ENCODE data around the gene RSRC1.
A peak's percentile ranks its signal among the peaks of the same experiment; 100 is the strongest.
"Not testable (repeated sequence)": the region's sequence is repeated elsewhere in the genome, so short reads cannot be mapped to it uniquely, and the experiment has no call there.

Gene RSRC1

DNA sequence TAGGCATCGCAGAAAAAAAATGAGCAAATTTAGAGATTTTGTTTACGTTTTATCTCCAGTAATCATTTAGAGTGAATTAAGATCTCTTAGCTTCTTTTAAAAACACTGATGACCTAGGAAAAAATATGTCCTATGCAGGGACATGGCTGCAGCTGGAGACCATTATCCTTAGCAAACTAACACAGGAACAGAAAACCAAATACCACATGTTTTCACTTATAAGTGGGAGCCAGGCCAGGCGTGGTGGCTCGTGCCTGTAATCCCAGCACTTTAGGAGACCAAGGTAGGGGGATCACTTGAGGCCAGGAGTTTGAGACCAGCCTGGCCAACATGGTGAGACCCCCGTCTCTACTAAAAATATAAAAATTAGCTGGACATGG, 298.6 kb downstream of the RSRC1 start:
- not testable (repeated sequence) for DNase-seq

DNA sequence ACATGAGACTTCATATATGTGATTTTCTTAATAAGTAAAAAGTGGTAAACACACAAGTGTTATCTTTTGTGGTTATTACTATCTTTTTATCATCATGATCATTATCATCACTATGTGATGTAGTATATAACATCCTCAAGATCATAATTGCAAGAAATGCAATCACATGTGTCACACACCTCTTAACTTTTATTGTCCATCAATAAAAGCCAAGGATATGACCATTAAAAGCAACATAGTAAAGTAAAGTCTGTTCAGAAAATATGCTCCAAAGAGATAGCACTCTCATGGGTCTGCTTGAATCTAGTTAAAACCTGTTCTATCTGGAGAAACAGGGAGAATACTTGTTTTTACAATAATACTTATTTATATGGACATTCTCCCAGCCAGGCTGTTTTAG, 308.1 kb downstream of the RSRC1 start:
- DNase-seq, result no peak

DNA sequence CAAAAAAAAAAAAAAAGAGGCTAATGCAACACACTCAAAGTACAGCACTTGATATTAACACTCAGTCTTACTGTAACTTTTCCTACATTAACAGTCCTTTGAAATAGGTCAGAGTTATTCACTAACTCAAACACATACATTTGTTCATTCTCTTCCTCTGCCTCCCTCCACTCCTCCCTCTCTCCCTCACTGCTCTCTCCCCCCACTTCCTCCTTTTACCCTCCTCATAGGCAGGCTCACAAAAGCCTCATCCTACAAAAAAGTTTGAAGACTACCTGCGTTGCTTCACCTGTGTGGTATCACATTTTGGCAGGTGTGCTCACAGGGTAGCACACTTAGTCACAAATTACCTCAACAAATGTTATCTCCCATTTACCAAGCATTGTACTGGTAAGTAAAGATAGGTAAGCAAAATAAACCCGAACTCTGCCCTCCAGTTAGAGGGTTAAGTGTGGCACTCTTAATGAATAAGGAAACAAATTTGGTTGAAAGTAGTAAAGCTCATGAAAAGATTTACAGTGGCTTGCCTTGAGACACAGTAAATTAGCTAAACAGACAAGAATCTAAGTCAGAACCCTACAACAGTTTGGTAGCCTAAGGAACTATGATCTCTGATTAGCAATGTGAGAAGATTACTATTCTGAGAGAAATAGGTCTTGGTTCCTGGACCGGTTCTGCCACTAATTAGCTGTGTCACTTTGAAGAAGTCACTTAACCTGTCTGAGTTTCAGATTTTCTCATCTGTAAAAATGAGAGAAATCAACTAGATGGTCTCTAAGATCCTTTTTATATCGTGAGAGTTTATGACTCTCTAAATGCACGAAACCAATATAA, 310.1 kb downstream of the RSRC1 start:
- DNase-seq, result no peak

DNA sequence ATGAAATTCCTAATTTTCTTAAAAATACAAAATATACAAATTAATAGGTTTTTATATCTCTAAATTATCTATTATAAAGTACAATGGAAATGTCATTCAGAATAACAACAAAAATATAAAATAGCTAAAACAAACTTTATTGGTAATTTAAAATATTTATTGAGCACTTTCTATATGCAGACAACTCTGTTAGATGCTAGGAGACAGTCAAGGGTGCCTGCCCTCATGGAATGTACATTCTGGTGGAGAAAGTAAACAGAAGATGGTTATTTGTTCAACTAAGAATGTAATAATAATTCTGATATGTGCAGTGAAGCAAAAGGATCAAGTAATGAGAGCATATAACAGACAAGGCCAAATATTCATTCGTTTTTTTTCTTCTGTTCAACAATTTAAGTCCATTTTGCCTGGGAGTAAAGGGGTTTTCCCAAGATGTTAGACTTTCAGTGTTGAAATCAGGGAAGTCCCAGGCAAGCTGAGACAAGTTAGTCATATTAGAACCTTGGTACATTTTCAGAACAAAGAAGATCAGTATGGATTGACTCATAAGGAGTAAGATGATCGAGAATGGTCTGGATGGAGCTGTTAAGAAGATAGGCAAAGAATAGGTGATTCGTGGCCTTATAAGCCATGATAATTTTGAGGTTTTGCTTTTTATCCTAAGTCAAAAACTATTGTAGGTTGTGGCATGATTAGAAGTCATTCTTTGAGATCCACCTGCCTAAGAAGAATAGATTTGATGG, 310.9 kb downstream of the RSRC1 start:
- no peak for DNase-seq

DNA sequence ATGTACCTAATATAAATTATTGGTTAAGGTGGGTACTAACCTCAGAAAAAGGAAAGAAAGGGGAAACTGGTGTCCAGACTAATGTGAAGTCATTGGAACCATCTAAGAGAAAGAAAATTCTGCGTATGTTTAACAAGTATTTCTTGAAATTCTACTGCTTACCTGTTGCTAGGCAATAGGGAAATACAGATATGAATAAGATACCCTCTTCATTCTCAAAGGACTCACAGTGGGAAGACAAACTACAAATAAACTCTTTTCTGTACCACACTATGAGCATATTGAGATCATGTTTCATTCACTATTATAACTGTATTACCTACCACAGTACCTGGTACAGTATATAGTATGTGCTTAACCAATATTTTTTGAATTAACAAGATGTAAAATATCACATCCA, 320.6 kb downstream of the RSRC1 start:
- no peak for DNase-seq

DNA sequence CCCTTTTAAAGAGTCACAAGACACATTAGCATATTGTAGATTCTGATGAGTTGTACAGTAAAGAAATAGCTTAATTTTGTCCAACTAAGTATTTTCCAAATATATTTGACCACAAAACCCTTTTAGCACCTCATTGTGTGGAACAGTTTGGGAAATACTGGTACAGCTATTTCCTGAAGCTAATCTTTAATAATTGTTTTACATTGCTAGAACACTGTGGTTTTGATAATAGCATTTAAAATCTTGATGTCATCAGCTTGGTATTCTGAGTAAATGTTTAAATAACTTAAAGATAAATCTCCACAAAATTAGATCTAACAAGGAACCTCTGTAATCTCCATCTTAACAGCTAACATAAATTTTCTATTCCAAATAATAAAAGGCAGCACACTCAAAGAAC, 321.1 kb downstream of the RSRC1 start:
- DNase-seq, result no peak

DNA sequence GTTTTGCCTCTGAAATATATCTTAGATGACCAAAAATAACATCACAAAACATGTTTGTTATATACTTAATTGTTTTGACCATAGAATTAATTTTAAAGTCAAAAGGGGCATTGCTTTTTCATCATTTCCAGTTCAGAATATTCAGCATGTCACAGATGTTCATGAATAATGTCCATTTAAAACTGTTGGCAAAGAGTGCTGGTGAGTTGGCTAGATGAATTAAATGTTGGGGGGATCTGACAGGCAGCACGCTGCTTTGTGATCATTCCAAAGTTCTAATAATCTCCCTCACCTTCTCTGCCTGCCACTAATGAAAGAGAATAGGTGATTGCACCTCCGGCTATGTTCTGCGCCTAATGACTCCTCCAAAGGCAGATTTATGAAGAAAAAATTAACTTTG, 321.9 kb downstream of the RSRC1 start:
- no peak for DNase-seq

DNA sequence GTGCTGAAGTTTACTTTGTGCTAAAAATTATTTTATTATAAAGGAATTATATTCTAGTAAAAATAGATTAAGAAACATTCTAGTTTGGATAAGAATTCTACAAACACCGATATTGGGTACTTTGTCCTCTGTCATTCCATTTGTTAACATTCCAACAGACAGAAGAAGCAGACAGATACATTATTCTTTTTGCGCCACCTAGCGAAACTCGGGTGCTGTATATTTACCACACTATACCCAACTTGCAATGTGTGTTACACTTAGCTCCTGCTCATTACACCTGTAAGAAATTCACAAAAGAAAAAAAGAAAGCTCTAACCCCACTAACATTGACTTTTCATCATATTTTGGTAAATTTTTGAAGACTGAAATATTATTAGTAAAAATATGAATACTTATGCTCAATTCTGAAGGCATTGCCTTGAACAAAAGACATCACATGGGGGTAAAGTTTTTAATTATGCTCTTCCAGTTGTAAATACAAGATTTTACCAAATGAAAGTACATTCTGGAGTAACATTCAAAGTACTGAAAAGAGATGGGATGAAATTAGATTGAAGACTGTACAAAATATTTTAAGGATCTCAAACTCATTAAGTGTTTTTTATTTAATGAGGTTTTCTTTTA, 324.6 kb downstream of the RSRC1 start:
- peak; percentile 44 for DNase-seq

DNA sequence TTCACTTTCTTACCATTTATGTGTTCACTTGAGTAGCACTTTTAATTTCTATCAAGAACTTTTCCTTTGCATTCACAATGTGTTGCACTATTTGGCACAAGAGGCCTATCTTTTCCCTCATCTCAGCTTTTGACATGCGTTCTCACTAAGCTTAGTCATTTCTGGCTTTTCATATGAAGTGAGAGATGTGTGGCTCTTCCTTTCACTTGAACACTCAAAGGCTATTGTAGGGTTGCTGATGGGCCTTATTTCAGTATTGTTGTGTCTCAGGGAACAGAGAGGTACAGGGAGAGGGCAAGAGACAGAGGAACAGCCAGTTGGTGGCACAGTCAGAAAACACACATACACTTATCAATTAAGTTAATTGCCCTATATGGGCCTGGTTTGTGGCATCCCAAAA, 333.7 kb downstream of the RSRC1 start:
- DNase-seq, result no peak

DNA sequence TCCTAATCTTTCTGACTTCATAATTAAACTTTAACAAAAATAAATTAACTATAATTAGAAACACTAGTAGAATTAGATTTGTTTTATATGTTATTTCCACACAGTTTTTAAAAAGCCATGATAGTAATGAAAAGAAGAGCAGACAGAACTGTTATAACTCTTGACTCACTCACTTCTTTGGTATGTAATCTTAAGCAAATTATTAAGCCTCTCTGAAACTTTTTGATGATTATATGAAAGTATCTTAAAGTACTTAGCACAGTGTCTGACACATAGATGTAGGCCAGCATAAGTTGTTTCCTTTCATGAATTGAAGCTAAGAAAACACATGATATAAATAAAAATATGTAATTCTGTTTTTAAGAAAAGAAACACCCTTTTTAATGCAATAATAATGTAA, 337.5 kb downstream of the RSRC1 start:
- DNase-seq, result no peak

DNA sequence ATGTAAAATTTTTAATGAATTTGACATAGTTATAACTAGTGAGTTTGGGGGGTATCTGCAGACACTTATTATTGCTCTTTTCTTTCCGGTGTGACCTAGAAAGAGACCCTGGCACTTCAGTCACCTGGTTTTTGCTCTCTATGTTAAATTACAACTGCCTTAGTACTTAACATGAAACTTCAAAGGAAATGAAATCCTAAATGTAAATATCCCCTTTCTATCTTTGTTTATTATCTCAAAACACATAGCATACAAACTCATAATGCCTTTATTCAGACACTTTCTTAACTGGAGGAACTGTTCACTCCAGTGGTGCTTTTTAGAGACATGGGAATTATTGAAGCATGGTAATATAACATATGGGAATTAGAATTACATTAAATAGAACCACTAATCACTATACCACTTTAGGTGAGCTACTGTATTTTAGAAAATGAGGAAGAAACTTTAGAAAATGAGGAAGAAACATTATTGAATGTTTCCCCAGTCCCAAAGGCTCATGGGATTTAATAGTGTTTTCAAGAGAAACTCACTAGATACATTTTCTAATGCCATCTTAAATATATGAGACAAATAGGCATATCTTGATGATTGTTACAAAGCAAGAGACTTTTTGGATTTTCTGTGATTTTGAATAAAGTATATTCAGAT, 341.6 kb downstream of the RSRC1 start:
- DNase-seq, result no peak

DNA sequence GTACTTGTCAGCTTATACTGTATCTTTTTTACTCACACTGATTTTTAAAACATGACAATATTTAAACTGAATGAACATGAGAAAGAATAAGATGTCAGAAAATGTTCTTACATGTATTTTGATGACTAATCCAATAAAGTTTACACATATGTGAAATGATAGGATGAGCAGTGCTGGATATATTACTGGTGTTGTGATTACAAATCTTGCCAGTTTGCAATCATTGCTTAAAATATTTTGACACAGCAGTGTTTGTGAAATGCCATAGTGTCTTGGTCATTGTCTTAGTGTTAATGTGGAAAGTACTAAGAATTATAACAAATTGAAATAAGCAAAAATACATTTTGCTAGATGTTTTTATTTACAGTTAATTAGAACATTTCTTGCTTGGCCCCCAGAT, 342.4 kb downstream of the RSRC1 start:
- DNase-seq, result no peak

DNA sequence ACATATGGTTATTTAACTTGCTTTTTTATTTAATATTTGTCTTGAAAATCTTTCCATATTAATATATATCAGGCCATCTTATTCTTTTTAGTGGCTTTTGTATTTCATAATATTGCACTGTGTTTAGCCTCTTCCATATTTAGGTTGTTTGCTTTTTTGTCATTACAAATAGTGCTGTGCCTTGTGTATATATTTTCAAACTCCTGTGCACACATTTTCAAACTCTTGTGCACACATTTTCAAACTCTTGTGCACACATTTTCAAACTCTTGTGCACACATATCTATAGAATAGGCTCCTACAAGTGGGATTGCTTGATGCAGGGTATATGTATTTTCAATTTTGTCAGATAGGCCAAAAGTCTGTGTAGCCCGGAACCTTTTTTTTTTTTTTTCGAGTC, 343.1 kb downstream of the RSRC1 start:
- DNase-seq, result no peak

DNA sequence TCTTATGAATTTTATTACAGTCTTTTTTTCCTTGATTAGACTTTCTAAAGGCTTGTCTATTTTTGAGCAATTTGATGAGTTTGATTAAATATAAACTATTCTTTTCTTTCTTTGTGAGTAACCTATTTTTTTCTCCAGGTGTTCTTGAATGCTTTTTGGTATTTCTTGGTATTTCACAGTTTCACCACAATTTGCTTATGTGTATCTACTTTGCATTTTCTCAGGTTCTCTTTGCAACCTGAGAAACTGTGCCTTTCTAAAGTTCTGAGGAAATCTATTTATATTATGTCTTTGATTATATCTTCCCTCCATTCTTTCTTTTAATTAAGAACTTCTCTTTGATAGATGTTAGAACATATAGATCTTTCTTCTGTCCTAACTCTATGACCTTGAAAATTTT, 344.0 kb downstream of the RSRC1 start:
- no peak for DNase-seq

DNA sequence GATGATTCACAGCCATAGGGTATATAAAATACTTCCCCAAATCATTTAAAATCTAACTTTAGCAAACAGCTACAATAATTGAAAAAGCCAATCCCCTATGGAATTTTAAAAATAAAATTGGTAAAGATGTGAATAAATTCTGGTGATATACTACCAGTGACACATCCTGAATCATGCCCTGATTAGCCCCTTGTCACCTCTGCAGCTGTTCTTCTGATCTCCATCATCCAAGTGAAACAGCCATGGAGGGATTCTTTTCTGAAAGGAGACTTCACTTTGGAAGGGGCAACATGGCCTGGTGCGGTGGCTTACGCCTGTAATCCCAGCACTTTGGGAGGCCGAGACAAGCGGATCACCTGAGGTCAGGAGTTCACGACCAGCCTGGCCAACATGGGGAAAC, 345.5 kb downstream of the RSRC1 start:
- DNase-seq, result no peak

DNA sequence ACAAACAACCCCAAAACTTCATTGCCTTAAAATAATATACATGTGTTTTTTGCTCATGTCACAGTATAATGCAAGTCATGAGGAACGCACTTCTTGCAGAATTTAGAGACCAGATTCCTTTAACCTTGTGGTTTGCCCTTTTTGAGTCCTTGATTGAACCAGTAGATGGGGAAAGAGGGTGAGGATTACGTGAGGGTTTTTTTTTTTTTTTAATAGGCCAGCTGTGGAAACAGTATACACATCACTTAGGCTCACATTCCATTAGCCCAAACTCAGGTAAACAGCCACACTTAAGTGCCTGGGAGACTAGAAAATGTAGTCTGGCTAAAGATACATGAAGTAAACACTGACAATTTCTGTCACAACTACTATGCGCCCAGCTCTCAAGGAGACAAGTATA, 346.2 kb downstream of the RSRC1 start:
- DNase-seq, result no peak

DNA sequence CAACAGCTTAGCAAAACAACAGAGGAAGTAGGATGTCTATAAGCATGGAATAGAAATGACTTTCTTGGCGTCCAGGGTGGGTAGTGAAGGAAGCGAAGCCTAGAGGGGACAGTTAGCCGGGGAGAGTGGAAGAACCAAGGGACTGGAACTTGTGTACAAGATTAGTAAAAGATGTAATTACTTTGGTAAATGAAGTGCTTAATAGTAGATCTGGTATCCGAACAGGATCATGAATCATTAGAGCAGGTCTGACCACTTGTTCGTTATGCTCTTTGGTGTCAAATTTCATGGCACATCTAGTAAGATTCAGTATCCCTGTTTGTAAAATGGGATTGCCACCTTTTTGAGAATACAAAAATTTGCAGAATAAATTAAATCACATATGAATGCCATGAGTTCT, 348.6 kb downstream of the RSRC1 start:
- no peak for DNase-seq

DNA sequence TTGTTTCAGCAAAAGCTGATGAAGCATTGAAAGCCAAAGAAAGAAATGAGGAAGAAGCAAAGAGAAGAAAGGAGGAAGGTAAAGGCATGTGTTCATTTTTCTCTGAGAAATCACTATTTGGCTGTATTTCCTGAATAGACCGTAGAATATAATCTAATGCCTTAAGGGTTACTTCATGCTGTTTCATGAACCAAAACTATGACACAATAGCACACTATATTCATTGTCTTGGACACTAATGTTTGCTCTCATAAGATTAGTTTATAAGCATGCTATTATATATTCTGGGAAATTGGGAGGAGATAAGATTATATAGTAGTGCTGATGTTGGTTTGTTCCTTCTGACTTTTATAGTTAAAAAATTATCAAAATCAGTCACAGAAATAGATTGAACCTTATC, 351.0 kb downstream of the RSRC1 start:
- DNase-seq, result no peak

DNA sequence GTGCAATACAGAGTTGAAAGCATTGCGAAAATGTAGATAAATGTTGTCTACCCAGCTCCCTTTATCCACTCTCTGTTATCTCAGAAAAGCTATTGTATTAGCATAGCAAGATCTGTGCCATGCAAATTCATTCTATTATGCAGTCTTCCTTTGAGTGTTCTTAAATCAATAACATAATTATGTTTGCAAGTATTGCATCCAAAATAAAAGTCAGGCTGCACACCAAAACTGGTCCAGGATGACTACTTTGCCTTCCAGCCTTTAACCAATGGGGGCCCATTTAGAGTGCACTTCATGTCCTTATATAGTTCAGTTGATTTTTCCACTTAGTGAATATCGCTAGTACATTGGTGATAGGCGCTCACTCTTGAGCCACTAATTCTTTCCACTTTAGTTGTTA, 353.7 kb downstream of the RSRC1 start:
- no peak for DNase-seq

DNA sequence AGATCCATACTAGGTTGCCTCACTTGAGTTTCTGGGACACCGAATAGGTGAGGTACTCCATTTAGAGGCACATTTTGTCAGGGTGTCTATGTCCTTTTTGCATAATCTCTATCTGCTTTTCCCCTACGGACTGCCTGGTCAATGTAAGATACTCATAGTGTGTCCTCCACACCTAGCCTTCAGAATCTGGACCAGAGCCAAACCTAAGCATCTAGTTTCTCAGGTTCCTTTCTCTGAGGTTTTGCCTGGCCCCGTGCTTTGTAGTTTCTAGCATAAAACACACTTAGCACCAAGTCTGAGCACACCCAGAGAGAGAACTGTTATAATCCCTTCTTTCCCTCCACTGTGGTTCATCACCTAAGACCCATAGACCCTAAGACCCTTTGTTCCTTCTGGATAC, 355.2 kb downstream of the RSRC1 start:
- no peak for DNase-seq

DNA sequence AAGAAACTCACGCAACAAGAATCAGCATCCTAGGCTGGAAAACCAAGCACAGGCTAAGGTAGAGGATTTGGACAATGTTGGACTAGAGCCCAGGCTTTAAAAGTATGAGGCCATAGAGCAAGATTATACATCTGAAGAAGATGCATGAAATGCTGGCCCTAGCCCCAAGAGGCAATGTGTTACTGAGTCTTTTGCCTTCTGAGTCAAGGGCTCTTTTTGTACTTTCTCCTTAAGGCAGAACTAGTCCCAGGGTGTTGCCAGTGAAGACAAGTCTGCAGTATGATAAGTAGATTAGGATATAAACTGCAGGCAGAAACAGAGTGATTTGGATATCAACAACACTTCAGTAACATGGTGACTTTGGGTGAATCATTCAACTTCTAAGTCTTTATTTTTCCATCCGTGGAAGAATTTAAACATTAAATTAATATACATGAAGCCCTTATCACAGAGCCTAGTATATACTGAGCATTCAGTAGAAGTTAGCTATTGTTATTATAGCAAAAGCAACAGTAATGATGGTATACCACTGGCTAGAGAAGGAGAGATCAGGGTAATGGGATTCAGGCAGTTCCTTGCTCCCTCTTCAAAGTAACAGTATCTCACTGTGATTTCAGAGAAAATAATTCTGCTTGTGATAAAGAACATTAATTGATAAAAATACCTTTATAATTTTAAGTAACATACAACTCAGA, 361.2 kb downstream of the RSRC1 start:
- DNase-seq, result no peak

DNA sequence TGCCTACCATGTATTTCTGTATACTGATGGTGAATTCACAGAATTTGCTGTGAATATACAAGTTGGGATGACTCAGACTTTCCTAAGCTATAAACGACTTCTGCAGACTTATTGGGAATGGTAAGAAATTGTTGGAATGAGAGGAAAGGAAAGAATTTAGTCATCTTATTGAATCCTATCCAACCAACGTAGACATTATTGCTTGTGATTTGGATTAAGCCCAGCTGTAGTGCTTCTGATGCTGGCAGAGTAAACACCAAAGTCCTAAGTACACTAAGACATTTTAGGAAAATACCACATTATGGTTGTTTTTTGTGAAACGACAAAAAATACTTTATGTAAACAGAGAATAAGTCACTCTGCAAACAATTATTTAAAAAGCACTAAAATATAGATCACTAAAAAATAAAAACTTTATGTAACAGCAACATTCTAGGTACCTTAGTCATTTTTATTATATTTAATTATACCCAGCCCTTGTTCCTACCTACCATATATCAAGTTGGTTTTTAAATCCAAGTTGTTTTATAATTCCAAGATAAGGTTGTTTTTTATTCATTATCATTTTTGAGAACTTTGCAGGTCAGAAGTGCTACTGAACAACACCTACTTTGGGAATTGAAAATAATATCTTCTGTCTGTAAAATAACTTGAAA, 361.9 kb downstream of the RSRC1 start:
- no peak for DNase-seq
